Astrocyte (in vitro differentiated cells and primary cell): ENCODE results near the gene HOXC6. TPM values are rescaled to one million over a fixed set of nuclear protein-coding genes. Genes with fewer than 3 reads are reported as not detected.
A peak's percentile ranks its signal among the peaks of the same experiment; 100 is the strongest.

Experiments
- DNase-seq: peaks from one replicate; pipeline ENCODE4 v3.0.0-alpha.2; 2010; ENCODE audit warnings: low read depth
- FAIRE-seq: peaks from 2 replicates; lab custom pipeline; 2011; peaks lifted over from hg19 to GRCh38; lab: Jason Lieb, UNC
- H2AFZ ChIP-seq: 2 replicates; pipeline ENCODE4 v1.6.0; 2012; ENCODE audit warnings: low read depth, low read length, inconsistent platforms
- H3K27ac ChIP-seq: 2 replicates; pipeline ENCODE4 v1.5.1; 2011; ENCODE audit warnings: low read depth, low read length, inconsistent platforms
- H3K27me3 ChIP-seq: 2 replicates; pipeline ENCODE4 v1.6.0; 2011; ENCODE audit warnings: low read length, inconsistent platforms; ENCODE audit not compliant: insufficient read depth
- H3K36me3 ChIP-seq: 2 replicates; pipeline ENCODE4 v1.5.1; 2011; ENCODE audit warnings: low read length, inconsistent platforms; ENCODE audit not compliant: insufficient read depth
- H3K4me1 ChIP-seq: 2 replicates; pipeline ENCODE4 v1.5.1; 2011; ENCODE audit warnings: low read length, inconsistent platforms; ENCODE audit not compliant: insufficient read depth
- H3K4me2 ChIP-seq: 2 replicates; pipeline ENCODE4 v1.6.0; 2012; ENCODE audit warnings: low read length, inconsistent platforms
- H3K4me3 ChIP-seq: 2 replicates; pipeline ENCODE4 v1.5.1; 2011; ENCODE audit warnings: low read depth, mild to moderate bottlenecking, low read length, inconsistent platforms; ENCODE audit not compliant: insufficient read depth
- H3K79me2 ChIP-seq: 2 replicates; pipeline ENCODE4 v1.6.0; 2012; ENCODE audit warnings: mild to moderate bottlenecking, low read length, inconsistent platforms; ENCODE audit not compliant: insufficient read depth
- H3K9ac ChIP-seq: 2 replicates; pipeline ENCODE4 v1.6.0; 2012; ENCODE audit warnings: mild to moderate bottlenecking, low read length, inconsistent platforms
- H3K9me3 ChIP-seq: 2 replicates; pipeline ENCODE4 v1.5.1; 2012; ENCODE audit warnings: low read depth, mild to moderate bottlenecking, low read length, inconsistent platforms; ENCODE audit not compliant: insufficient read depth
- H4K20me1 ChIP-seq: 2 replicates; pipeline ENCODE4 v1.6.0; 2012; ENCODE audit warnings: low read length, inconsistent platforms; ENCODE audit not compliant: insufficient read depth
- H3K27ac Mint-ChIP-seq: one replicate; pipeline ENCODE4 v1.8.0; 2021; ENCODE audit warnings: mild to moderate bottlenecking, mixed read lengths; ENCODE audit not compliant: unreplicated experiment
- H3K27me3 Mint-ChIP-seq: one replicate; pipeline ENCODE4 v1.8.0; 2021; ENCODE audit warnings: low read depth, mixed read lengths; ENCODE audit not compliant: unreplicated experiment
- H3K36me3 Mint-ChIP-seq: one replicate; pipeline ENCODE4 v1.8.0; 2021; ENCODE audit warnings: low read depth, mixed read lengths; ENCODE audit not compliant: unreplicated experiment
- H3K4me1 Mint-ChIP-seq: one replicate; pipeline ENCODE4 v1.8.0; 2021; ENCODE audit warnings: low read depth, mixed read lengths; ENCODE audit not compliant: unreplicated experiment
- H3K4me3 Mint-ChIP-seq: one replicate; pipeline ENCODE4 v1.8.0; 2021; ENCODE audit warnings: mild to moderate bottlenecking, moderate library complexity, mixed read lengths; ENCODE audit not compliant: unreplicated experiment
- H3K9me3 Mint-ChIP-seq: one replicate; pipeline ENCODE4 v1.8.0; 2021; ENCODE audit warnings: mild to moderate bottlenecking, mixed read lengths; ENCODE audit not compliant: unreplicated experiment
- CTCF ChIP-seq: IDR thresholded peaks from 2 replicates; pipeline ENCODE4 v1.5.1; 2011; ENCODE audit warnings: low read depth, mild to moderate bottlenecking, inconsistent platforms, low read length, moderate library complexity; ENCODE audit not compliant: insufficient read depth
- EZH2 ChIP-seq: IDR thresholded peaks from 2 replicates; pipeline ENCODE4 v1.6.1; 2012; ENCODE audit warnings: mild to moderate bottlenecking, low read length, inconsistent platforms; ENCODE audit not compliant: insufficient read depth
- total RNA-seq: library from RNA; stranded (reverse); gene quantifications from 2 replicates; pipeline ENCODE4 v1.2.1, GENCODE V29; 2021

Gene HOXC6
- total RNA-seq, 1 donor from 2014 or later, result not detected

DNA sequence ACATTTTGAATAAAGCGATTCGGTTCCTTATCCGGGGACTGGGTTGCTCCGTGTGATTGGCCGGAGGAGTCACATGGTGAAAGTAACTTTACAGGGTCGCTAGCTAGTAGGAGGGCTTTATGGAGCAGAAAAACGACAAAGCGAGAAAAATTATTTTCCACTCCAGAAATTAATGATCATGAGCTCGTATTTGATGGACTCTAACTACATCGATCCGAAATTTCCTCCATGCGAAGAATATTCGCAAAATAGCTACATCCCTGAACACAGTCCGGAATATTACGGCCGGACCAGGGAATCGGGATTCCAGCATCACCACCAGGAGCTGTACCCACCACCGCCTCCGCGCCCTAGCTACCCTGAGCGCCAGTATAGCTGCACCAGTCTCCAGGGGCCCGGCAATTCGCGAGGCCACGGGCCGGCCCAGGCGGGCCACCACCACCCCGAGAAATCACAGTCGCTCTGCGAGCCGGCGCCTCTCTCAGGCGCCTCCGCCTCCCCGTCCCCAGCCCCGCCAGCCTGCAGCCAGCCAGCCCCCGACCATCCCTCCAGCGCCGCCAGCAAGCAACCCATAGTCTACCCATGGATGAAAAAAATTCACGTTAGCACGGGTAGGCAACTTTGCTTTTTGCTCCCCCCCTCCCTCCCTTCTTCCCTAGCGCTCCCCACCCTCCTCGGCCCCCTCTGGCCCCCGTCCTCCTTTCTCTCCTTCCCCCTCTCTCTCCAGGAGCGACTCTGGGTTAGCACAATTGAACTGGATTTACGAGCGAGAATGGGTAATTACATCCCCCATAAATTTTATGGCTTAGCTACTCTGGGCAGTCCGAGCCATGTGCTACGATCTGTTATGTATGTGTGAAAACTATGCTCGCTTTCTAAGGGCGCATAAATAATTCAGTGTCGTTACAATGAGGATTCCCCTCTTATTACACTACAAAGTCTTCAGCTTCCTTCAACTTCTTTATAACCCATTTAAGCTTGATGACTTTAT, 25.8 kb downstream of the HOXC6 start, which contains the start of gene HOXC4:
Gene HOXC4 (plus strand): TSS at position 85 of the 991 bp plus-strand sequence. CDS start 88 bp downstream, at position 173.
- H3K27me3 Mint-ChIP-seq, result peaks cover 90% of the 10 kb centered on the region
- no peak within 1 kb of the TSS for H3K27ac Mint-ChIP-seq
- H2AFZ ChIP-seq, result peak within 1 kb of the TSS; percentile 11
- no peaks in the 10 kb centered on the region for H3K36me3 ChIP-seq
- peaks cover 11% of the 10 kb centered on the region for H3K9me3 Mint-ChIP-seq
- FAIRE-seq (no peak), DNase-seq (peak; percentile 10)
- peak; percentile 57 for TF ChIP-seq EZH2
- no peak for TF ChIP-seq CTCF
- H3K4me1 ChIP-seq, result no peaks in the 10 kb centered on the region
- peak within 1 kb of the TSS; percentile 28 for H3K4me3 ChIP-seq
- peak within 1 kb of the TSS; percentile 66 for H3K4me2 ChIP-seq
- no peak within 1 kb of the TSS for H3K4me3 Mint-ChIP-seq
- H3K27me3 ChIP-seq, result peaks cover 86% of the 10 kb centered on the region
- no peak within 1 kb of the TSS for H3K27ac ChIP-seq
- no peaks in the 10 kb centered on the region for H3K9me3 ChIP-seq
- no peaks in the 10 kb centered on the region for H3K4me1 Mint-ChIP-seq
- H3K79me2 ChIP-seq, result no peaks in the 10 kb centered on the region
- peaks cover 2% of the 10 kb centered on the region for H3K36me3 Mint-ChIP-seq
- no peaks in the 10 kb centered on the region for H4K20me1 ChIP-seq
- peak within 1 kb of the TSS; percentile 31 for H3K9ac ChIP-seq

GRCh38 chr12:54054742-54055194, 26.5 kb downstream of the HOXC6 start:
- no peak overlapping the region for H3K4me3 Mint-ChIP-seq

More at GRCh38 chr12:54054742-54055194, 26.5 kb downstream of the HOXC6 start:
- Mint-ChIP-seq H3K9me3 (peaks cover 11% of the 10 kb centered on the region), H3K4me1 (no peaks in the 10 kb centered on the region), H3K27ac (no peak overlapping the region), H3K36me3 (peaks cover 2% of the 10 kb centered on the region), H3K27me3 (peaks cover 93% of the 10 kb centered on the region)
- H3K79me2 ChIP-seq, result no peaks in the 10 kb centered on the region
- peak overlapping the region; percentile 66 for H3K4me2 ChIP-seq
- H3K36me3 ChIP-seq, result no peaks in the 10 kb centered on the region
- TF ChIP-seq EZH2 (no peak), CTCF (no peak)
- DNase-seq (no peak), FAIRE-seq (no peak)
- H3K9me3 ChIP-seq, result no peaks in the 10 kb centered on the region
- H3K4me1 ChIP-seq, result no peaks in the 10 kb centered on the region
- H3K9ac ChIP-seq, result no peak overlapping the region
- H2AFZ ChIP-seq, result no peak overlapping the region
- peaks cover 86% of the 10 kb centered on the region for H3K27me3 ChIP-seq
- H4K20me1 ChIP-seq, result no peaks in the 10 kb centered on the region
- peak overlapping the region; percentile 5 for H3K4me3 ChIP-seq
- no peak overlapping the region for H3K27ac ChIP-seq
